ENCODE data around the gene NOSTRIN. TPM values are rescaled to one million over a fixed set of nuclear protein-coding genes. Genes with fewer than 3 reads are reported as not detected.

Gene NOSTRIN
- total RNA-seq, 4 donors from 2014 or later = 24.6 to 118 (median 68.8) TPM

DNA sequence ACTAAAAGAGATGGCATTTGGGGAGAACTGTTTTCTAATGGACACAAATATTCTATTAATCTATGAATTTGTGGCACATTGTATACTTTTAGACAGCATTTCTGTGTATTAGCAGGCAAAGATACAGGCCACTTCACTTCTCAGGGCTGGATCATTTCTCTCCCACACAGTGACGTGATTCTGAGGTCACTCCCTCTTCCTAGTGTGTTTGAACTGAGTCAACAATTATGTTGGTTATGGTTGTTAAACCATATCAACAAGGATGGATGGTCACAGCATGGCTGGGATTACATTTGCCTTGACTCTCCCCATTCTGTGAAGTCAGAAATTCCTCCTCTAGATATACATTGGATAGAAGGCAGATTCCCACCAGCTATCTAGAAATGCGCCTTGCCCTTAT lies 11.6 kb downstream of the NOSTRIN start:
- TF ChIP-seq, protein P1, sequence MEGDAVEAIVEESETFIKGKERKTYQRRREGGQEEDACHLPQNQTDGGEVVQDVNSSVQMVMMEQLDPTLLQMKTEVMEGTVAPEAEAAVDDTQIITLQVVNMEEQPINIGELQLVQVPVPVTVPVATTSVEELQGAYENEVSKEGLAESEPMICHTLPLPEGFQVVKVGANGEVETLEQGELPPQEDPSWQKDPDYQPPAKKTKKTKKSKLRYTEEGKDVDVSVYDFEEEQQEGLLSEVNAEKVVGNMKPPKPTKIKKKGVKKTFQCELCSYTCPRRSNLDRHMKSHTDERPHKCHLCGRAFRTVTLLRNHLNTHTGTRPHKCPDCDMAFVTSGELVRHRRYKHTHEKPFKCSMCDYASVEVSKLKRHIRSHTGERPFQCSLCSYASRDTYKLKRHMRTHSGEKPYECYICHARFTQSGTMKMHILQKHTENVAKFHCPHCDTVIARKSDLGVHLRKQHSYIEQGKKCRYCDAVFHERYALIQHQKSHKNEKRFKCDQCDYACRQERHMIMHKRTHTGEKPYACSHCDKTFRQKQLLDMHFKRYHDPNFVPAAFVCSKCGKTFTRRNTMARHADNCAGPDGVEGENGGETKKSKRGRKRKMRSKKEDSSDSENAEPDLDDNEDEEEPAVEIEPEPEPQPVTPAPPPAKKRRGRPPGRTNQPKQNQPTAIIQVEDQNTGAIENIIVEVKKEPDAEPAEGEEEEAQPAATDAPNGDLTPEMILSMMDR (IDR thresholded peaks at IDR 0.05; ENCODE audit: low read depth) = no peak

DNA sequence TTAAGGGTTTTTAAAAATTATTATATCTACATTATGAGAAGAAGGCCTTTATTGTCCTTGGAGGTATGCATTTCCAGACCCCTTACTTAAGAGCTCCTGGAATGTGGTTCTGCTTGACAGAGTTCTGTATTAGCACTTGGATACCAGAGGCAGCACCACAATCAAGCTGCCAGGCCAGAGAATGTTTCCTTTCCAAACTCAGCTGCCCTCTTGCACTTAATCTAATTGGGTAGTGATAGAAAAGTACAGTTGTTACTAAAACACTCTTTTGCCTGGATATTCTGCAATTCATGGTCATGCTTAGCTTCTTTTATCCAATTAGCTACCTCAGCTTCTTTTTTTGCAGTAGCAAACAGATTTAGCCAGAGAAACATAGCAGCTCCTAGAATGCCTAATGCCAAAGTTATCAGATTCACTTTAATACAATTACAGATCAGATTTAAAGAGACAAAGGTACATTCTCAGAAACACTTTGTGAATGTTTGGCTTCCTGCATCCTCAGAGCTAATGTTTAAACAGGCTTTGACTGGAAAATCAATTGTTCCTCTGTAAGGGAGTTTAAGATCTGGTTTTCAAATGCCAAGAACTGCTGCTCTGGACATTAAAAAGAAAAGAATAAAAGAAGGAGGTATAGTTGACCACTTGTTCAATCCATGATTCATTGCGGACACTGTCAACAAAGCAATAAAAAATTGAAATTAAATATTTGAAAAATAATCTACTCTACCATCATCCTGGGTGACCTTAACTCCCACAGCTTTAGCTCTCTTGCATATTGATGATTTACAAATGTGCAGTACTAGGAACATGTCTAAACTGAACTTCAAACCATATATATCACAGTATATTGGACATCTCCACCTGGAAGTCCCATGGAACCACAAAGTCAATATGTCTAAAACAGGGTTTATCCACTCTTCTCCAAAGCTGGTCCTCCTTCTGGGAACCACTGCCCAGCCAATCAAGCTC lies 12.8 kb downstream of the NOSTRIN start:
- TF ChIP-seq, protein P1 (IDR thresholded peaks at IDR 0.05; ENCODE audit: low read depth) = no peak

DNA sequence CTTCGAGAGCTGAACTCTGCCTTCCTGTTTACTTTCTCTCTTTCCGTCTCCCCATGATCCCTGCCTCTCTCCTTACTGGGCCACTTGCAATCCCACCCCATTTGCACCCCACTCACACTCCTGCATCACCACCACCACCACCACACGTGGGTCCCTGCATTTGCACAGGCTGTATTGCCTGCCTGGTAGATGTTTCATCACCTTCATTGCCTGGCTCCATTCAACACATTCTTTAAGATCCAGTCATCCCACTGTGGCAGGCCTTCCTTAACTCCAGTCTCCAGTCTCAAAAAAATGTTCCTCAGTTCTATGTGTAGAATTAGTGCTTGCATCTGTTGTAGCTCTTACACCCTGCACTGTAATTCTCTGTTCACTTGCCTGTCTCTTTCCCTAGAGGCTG lies 13.9 kb downstream of the NOSTRIN start:
- TF ChIP-seq, protein P1 (IDR thresholded peaks at IDR 0.05; ENCODE audit: low read depth) = no peak

DNA sequence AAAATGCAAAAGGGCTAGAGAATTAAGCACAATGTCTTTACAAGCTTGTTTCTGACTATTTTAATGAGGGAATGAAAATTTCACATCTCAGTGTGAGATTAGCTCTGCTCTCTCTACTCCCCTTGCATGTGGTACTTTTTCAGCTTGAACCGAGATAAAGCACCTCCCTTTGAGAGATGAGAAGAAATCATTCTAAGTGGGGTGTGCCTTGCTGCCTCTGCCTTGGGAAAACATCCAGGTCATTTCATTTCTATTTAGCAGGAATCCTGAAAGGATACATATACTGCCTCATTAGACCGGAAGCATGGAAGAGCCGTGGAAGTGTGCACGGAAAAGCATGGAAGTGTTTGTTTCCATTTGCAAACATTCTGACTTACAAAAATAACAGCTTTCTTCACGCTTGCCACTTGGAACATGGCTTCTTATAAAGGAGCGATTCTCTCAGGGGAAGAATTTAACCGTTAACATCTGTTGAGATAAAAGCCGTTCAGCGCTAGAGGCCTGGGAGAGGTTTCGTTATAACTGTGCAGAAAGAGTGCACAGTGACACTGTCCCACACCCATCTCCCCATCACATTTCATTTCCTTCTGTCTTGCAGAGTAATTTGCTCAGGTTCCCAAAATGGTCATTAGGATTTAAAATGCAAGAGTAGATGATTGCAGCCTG lies 16.7 kb downstream of the NOSTRIN start:
- TF ChIP-seq, protein P1 (IDR thresholded peaks at IDR 0.05; ENCODE audit: low read depth) = no peak

DNA sequence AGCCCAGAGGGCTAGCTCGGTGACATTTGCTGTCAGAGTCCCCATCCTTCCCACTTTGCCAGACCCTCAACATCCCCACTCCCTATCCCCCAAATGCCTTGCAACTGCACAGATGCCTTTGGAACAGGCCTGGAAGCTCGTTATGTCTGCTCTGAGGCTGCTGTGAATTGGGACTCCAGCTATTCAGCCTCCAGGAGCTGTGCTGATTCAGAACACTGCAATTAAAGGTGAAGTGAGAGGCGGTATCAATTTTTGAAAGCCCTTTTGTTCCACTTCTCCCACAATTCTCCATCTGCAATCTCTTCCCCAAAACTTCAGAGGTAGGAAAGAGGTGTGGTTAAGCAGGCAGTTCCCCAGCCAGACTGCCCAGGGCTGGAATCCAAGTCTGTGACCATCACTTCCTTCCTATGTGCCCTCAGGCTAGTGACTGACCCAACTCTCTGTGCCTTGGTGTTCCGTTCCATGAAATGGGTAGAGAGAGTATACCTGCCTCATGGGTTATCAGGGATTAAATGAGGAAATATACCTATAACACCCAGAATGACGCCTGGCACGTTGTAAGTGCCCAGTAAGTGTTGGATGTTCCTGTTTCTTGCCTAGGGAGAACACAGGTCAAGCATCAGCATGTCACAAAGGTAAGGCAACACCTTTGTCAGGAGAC lies 17.5 kb downstream of the NOSTRIN start:
- TF ChIP-seq, protein P1 (IDR thresholded peaks at IDR 0.05; ENCODE audit: low read depth) = no peak

DNA sequence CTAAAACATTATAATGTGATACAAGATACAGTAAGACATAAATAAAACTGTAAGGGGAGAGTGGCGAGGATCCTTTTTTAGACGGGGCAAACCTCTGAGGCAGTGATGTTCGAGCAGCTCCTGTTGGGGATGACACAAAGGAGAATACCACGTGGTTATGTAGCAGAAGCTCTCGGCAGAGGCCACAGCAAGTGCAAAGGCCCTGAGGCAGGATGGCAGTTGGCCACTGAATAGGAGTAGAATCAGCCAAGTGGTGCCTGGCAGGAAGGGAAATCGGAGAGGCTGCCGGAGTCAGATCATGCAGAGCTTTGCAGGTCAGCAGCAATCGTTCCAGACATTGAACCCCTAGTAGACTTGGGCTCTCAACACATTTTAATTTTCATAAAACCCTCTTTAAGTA lies 19.1 kb downstream of the NOSTRIN start:
- TF ChIP-seq, protein P1 (IDR thresholded peaks at IDR 0.05; ENCODE audit: low read depth) = no peak

DNA sequence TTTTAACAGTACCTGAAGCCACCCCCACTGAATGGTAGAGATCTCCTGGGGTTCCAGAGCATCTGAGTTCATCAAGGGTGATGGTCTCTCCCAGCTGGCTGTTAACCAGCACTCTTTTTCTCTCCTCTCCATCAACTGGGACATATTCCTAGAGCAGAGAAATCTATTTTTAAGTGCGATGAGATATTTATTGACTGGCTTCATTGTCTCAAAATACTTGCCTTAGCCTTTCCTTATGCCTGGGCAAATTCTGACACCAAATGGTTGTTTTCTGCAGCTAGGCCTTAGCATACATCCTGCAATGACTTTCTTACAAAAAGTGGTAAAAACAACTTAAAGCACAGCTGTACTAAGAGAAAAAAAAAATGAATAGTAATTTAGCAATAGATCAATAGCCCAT lies 19.6 kb downstream of the NOSTRIN start:
- TF ChIP-seq, protein P1 (IDR thresholded peaks at IDR 0.05; ENCODE audit: low read depth) = no peak
